ENCODE results near the gene NR3C2. TPM values are rescaled to one million over a fixed set of nuclear protein-coding genes. Genes with fewer than 3 reads are reported as not detected.
"Not testable (repeated sequence)": the region's sequence is repeated elsewhere in the genome, so short reads cannot be mapped to it uniquely, and the experiment has no call there.

The NR3C2 gene
- total RNA-seq, 2 experiments from 2014 or later = 4.8 to 6.2 TPM

DNA sequence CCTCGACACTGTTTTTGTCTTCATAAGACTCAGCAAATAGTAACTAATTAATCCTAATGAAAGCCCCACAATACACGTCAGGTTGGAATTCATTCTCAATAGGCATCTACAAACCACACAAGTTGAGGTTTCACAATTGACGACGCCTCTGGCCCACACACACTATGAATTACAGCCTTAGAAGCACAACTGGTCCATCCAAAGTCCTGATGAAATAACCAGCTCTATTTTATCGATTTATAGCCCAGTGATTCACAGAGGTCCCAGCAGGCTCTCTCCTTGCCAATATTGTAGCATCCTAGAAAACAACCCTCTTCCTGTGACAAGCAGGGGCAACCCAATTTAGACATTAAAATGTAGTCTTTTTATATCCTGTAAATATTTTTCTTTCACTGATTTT lies 112.1 kb downstream of the NR3C2 start:
- H3K4me1 Mint-ChIP-seq = peaks cover 32% of the 10 kb centered on the region
- no peak for DNase-seq
- H3K9me3 Mint-ChIP-seq = peaks cover 3% of the 10 kb centered on the region
- H3K27me3 Mint-ChIP-seq = no peaks in the 10 kb centered on the region
- H3K36me3 Mint-ChIP-seq = peaks cover 12% of the 10 kb centered on the region
- H3K4me3 Mint-ChIP-seq = no peak overlapping the region
- no peak overlapping the region for H3K27ac Mint-ChIP-seq

DNA sequence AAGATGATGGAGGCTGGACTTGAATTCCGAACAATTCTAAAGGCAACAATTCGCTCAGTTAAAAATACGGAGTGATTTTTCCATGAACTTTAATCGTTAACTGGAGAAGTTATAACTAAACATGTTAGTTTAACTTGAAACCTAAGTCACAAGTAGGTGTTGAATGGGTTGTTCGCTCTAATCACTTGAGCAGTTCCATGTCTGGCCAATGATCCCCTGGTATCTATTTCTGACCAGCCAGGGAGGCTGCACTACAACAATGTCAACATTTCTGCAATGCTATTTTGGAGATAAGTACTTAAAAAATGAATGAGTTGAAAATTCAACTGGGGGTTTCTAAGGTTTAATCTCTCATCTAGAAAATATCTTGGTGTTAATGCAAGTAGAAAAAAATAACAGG lies 112.5 kb downstream of the NR3C2 start:
- H3K27ac Mint-ChIP-seq = no peak overlapping the region

GRCh38 chr4:148327683-148328082 lies 114.5 kb downstream of the NR3C2 start:
- H3K4me3 Mint-ChIP-seq = no peak overlapping the region
- DNase-seq = no peak
- H3K9me3 Mint-ChIP-seq = no peaks in the 10 kb centered on the region
- H3K4me1 Mint-ChIP-seq = peaks cover 28% of the 10 kb centered on the region
- H3K27ac Mint-ChIP-seq = no peak overlapping the region
- peaks cover 14% of the 10 kb centered on the region for H3K36me3 Mint-ChIP-seq
- no peaks in the 10 kb centered on the region for H3K27me3 Mint-ChIP-seq

More for the DNA sequence above, 112.5 kb downstream of the NR3C2 start:
- Mint-ChIP-seq H3K4me3 (no peak overlapping the region), H3K36me3 (peaks cover 9% of the 10 kb centered on the region), H3K27me3 (no peaks in the 10 kb centered on the region), H3K4me1 (peaks cover 32% of the 10 kb centered on the region), H3K9me3 (peaks cover 1% of the 10 kb centered on the region)
- DNase-seq = no peak

DNA sequence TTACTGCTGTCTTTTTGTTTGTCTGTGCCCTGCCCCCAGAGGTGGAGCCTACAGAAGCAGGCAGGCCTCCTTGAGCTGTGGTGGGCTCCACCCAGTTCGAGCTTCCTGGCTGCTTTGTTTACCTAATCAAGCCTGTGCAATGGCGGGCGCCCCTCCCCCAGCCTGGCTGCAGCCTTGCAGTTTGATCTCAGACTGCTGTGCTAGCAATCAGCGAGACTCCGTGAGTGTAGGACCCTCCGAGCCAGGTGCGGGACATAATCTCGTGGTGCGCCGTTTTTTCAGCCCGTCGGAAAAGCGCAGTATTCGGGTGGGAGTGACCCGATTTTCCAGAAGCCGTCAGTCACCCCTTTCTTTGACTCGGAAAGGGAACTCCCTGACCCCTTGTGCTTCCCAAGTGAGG lies 118.9 kb downstream of the NR3C2 start:
- H3K9me3 Mint-ChIP-seq, H3K27me3 Mint-ChIP-seq, H3K36me3 Mint-ChIP-seq, H3K27ac Mint-ChIP-seq, DNase-seq, H3K4me3 Mint-ChIP-seq: not testable (repeated sequence)
- peaks cover 13% of the 10 kb centered on the region for H3K4me1 Mint-ChIP-seq

DNA sequence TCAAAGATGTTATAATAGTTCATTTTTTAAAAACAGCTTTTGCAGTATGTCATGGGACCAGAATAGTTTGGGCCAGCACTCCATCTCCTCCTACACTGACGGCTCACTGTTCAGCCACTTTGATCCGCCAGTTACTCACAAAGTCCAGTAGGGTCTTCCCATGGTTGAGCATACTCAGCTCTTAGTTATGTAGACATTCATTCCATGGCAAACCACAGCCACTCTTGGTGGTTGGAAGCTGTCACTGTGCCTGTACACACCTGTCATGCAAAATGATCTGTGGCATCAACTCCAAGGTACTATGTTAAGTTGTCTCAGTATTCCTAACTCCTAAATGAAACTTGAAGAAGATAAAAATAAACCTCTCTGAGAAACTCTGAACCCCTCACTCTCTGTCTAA lies 127.2 kb downstream of the NR3C2 start:
- peaks cover 4% of the 10 kb centered on the region for H3K9me3 Mint-ChIP-seq
- no peak overlapping the region for H3K4me3 Mint-ChIP-seq
- peaks cover 12% of the 10 kb centered on the region for H3K4me1 Mint-ChIP-seq
- DNase-seq = peak; percentile 3
- H3K27ac Mint-ChIP-seq = no peak overlapping the region
- H3K36me3 Mint-ChIP-seq = peaks cover 2% of the 10 kb centered on the region
- no peaks in the 10 kb centered on the region for H3K27me3 Mint-ChIP-seq

GRCh38 chr4:148312956-148313490 lies 129.2 kb downstream of the NR3C2 start:
- peaks cover 4% of the 10 kb centered on the region for H3K36me3 Mint-ChIP-seq
- no peaks in the 10 kb centered on the region for H3K9me3 Mint-ChIP-seq
- peaks cover 17% of the 10 kb centered on the region for H3K4me1 Mint-ChIP-seq
- H3K4me3 Mint-ChIP-seq = no peak overlapping the region
- no peak for DNase-seq
- H3K27ac Mint-ChIP-seq = no peak overlapping the region
- H3K27me3 Mint-ChIP-seq = no peaks in the 10 kb centered on the region

DNA sequence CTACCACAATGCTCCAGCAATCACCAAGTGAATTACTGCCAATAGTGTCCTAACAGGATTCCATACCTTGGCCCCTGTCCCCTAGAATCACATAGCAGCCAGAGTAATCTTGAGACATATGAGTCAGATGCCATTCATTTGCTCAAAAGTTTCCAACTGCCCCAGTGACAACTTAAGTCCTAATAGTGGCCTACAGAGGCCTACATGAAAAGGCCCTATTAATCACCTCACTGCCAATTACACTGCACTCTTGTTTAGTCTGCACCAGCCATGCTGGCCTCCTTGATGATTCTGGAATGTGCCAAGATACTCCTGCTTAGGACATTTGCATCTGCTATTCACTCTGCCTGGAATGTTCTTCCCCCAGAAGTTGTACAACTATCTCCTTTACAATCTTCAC lies 130.7 kb downstream of the NR3C2 start:
- DNase-seq = no peak
- Mint-ChIP-seq H3K27me3 (no peaks in the 10 kb centered on the region), H3K27ac (no peak overlapping the region), H3K9me3 (no peaks in the 10 kb centered on the region), H3K4me1 (peaks cover 18% of the 10 kb centered on the region), H3K4me3 (no peak overlapping the region), H3K36me3 (peaks cover 4% of the 10 kb centered on the region)

GRCh38 chr4:148310756-148311155 lies 131.5 kb downstream of the NR3C2 start:
- H3K27me3 Mint-ChIP-seq = no peaks in the 10 kb centered on the region
- H3K4me1 Mint-ChIP-seq = peaks cover 22% of the 10 kb centered on the region
- no peaks in the 10 kb centered on the region for H3K9me3 Mint-ChIP-seq
- H3K4me3 Mint-ChIP-seq = no peak overlapping the region
- no peak overlapping the region for H3K27ac Mint-ChIP-seq
- DNase-seq = no peak
- peaks cover 4% of the 10 kb centered on the region for H3K36me3 Mint-ChIP-seq

DNA sequence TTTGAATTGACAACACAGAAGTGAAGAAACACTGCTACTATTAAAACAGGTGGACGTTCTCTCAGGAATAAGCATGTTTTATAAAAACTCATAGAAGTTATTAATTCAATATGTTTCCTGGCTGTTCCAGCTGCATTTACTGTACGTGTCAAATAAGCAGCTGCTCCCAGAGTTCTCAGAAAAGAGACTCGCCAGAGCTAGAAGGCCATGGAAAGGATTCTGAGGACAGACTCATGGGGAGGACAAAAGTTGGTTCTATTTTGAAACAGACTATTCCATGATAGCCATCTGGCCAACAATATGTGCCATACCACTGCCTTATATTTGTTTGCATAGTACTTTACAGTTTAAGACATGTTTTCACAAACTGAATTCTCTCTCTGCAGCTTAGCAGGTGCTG lies 136.5 kb downstream of the NR3C2 start:
- H3K27ac Mint-ChIP-seq = no peak overlapping the region
- H3K9me3 Mint-ChIP-seq = peaks cover 14% of the 10 kb centered on the region
- H3K4me3 Mint-ChIP-seq = no peak overlapping the region
- DNase-seq = no peak
- H3K36me3 Mint-ChIP-seq = peaks cover 18% of the 10 kb centered on the region
- H3K4me1 Mint-ChIP-seq = peaks cover 10% of the 10 kb centered on the region
- H3K27me3 Mint-ChIP-seq = no peaks in the 10 kb centered on the region

GRCh38 chr4:148302416-148302815 lies 139.8 kb downstream of the NR3C2 start:
- peaks cover 5% of the 10 kb centered on the region for H3K4me1 Mint-ChIP-seq
- peaks cover 27% of the 10 kb centered on the region for H3K36me3 Mint-ChIP-seq
- DNase-seq = no peak
- H3K27me3 Mint-ChIP-seq = no peaks in the 10 kb centered on the region
- H3K27ac Mint-ChIP-seq = no peak overlapping the region
- H3K4me3 Mint-ChIP-seq = no peak overlapping the region
- peaks cover 15% of the 10 kb centered on the region for H3K9me3 Mint-ChIP-seq

- Mint-ChIP-seq H3K9me3 (peaks cover 15% of the 10 kb centered on the region), H3K27ac (no peak overlapping the region), H3K27me3 (no peaks in the 10 kb centered on the region), H3K4me1 (peaks cover 6% of the 10 kb centered on the region), H3K4me3 (no peak overlapping the region), H3K36me3 (peaks cover 27% of the 10 kb centered on the region)
- no peak for DNase-seq
Measured at GRCh38 chr4:148300877-148301276, 141.3 kb downstream of the NR3C2 start.

DNA sequence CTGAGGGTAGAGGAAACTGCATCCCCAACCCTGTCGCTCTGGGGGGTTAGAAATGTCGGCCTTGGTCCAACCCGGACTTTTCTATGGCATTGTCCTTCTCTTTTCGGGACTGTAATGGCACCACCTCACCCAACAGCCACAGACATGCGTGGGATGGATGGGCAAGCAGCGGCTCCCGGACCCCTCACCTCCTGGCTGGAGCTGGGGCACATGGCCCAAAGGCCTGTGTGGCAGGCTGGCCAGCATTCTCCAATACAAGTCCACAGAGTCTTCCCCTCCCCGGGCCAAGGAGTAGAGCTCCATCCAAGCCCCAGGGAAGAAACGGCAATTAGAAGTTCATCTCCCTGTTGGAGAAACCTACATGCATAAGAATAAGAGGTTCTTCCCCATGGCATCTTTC lies 142.9 kb downstream of the NR3C2 start:
- Mint-ChIP-seq H3K27ac (no peak overlapping the region), H3K4me3 (no peak overlapping the region), H3K27me3 (no peaks in the 10 kb centered on the region), H3K36me3 (peaks cover 31% of the 10 kb centered on the region), H3K4me1 (peaks cover 13% of the 10 kb centered on the region), H3K9me3 (peaks cover 15% of the 10 kb centered on the region)
- no peak for DNase-seq

GRCh38 chr4:148296498-148296897 lies 145.7 kb downstream of the NR3C2 start:
- no peak overlapping the region for H3K27ac Mint-ChIP-seq
- H3K27me3 Mint-ChIP-seq = no peaks in the 10 kb centered on the region
- H3K9me3 Mint-ChIP-seq = peaks cover 5% of the 10 kb centered on the region
- no peak for DNase-seq
- peaks cover 23% of the 10 kb centered on the region for H3K36me3 Mint-ChIP-seq
- peaks cover 28% of the 10 kb centered on the region for H3K4me1 Mint-ChIP-seq
- no peak overlapping the region for H3K4me3 Mint-ChIP-seq

- no peaks in the 10 kb centered on the region for H3K27me3 Mint-ChIP-seq
- H3K9me3 Mint-ChIP-seq = no peaks in the 10 kb centered on the region
- H3K36me3 Mint-ChIP-seq = peaks cover 16% of the 10 kb centered on the region
- H3K27ac Mint-ChIP-seq = no peak overlapping the region
- no peak overlapping the region for H3K4me3 Mint-ChIP-seq
- H3K4me1 Mint-ChIP-seq = peaks cover 28% of the 10 kb centered on the region
- DNase-seq = no peak
Measured at GRCh38 chr4:148295642-148296041, 146.6 kb downstream of the NR3C2 start.

- H3K36me3 Mint-ChIP-seq = peaks cover 6% of the 10 kb centered on the region
- H3K4me1 Mint-ChIP-seq = peaks cover 38% of the 10 kb centered on the region
- H3K9me3 Mint-ChIP-seq = no peaks in the 10 kb centered on the region
- H3K27me3 Mint-ChIP-seq = no peaks in the 10 kb centered on the region
- no peak for DNase-seq
- H3K4me3 Mint-ChIP-seq = no peak overlapping the region
- H3K27ac Mint-ChIP-seq = no peak overlapping the region
Measured at GRCh38 chr4:148293571-148293970, 148.6 kb downstream of the NR3C2 start.

DNA sequence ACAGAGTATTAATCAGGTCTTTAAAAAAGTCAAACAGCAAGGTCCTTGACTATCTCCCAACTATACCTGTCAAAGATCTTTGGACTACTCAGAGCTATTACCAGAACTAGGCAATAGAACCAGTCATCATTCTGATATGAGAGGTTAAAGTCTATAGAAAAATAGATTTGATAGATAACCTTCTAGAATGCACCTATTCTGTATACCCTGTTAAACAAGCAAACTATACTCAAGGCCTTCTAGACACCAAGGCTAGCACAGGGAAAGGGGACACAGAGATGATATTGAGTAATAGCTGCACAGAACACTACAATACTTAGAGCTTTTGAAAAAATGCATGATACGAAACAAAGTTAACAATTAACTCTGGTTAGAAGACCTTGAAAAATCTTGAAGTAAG lies 149.5 kb downstream of the NR3C2 start:
- Mint-ChIP-seq H3K4me3 (no peak overlapping the region), H3K36me3 (peaks cover 6% of the 10 kb centered on the region), H3K4me1 (peaks cover 40% of the 10 kb centered on the region), H3K9me3 (no peaks in the 10 kb centered on the region), H3K27ac (no peak overlapping the region), H3K27me3 (no peaks in the 10 kb centered on the region)
- no peak for DNase-seq

Measured in activated naive CD8-positive, alpha-beta T cell treated with anti-CD3 and anti-CD28 coated beads for 36 hours (primary cell).